EH (cell line): ENCODE results near the gene NDST3.

Experiments
- DNase-seq: peaks from one replicate; pipeline ENCODE4 v3.0.0-alpha.2; 2015; ENCODE audit warnings: low read depth

NDST3 gene

DNA sequence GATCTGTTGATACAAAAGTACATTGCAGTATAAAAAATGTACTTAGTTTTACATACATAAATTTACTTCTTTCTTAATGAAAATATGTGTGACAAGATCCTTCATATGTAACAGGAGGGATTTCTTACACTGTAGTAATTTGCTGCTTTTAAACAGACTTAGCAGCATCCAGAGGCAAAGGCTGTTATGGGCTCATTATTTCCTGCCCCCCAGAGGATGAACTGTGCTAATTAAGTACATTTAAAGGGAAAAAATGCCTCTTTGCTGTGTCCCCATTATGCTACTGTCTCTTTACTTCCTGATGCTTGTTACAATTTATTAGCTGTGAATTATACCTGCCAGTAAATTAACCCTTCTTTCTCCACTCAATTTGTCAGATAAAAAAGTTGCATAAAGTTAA, 47.1 kb downstream of the NDST3 start:
- DNase-seq = no peak

DNA sequence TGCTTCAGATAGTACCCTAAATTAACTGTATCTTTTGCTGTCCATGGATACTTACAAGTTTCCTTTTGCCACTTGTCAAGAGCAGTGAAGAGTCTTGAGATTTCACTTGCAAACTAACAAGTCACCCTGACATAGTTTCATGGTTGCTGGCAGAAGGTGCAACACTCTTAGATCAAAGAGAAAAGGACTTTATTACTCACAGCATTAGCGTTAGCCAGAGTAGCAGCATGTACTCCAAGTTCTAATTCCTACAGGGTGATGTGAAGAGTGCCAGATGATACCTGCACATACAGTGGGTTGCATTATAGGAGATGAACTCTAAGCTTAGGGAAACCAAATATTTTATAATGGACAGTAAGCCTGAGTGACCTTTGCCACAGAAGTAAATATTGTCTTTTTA, 47.9 kb downstream of the NDST3 start:
- DNase-seq = no peak

GRCh38 chr4:118085700-118086099, 51.4 kb downstream of the NDST3 start:
- no peak for DNase-seq

DNA sequence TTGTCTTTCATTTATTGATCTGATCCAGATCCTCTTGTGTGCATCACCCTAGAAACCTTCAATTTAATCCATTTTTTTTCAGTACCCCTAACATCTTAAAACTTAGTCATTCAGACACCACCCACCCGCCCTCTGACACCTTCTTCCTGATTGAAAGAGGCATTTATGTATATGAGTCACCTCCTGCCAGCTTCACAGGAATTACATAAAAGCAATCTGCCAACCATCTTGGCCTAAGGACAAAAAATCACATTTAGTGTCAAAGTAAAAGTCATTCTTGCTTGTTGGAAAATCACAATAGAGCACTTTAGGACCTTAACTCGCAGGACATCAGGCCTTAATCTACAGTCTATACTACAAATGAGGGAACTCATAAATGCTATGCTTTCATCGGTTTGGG, 52.1 kb downstream of the NDST3 start:
- peak; percentile 70 for DNase-seq

- DNase-seq = no peak
Measured at GRCh38 chr4:118087366-118087765, 53.1 kb downstream of the NDST3 start.

DNA sequence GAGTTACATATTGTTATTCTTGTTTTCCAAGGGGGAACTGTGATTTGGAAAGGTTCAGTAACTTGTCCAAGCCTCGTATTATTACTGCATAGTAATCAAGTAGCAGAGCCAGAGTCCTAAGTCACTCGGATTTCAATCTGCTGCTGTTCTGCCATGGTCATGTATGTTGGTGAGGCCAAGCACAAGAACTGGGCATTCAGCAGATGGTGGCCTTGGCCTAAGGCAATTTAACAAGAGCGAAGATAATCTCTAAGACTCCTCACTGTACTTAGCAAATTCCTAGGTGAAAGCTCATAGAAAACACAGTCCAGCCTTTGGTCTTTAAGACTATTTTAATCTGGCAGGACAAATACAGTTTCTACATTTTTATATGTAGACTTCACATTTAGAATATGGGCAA, 64.8 kb downstream of the NDST3 start:
- no peak for DNase-seq

GRCh38 chr4:118102195-118102594, 67.9 kb downstream of the NDST3 start:
- DNase-seq = no peak

DNA sequence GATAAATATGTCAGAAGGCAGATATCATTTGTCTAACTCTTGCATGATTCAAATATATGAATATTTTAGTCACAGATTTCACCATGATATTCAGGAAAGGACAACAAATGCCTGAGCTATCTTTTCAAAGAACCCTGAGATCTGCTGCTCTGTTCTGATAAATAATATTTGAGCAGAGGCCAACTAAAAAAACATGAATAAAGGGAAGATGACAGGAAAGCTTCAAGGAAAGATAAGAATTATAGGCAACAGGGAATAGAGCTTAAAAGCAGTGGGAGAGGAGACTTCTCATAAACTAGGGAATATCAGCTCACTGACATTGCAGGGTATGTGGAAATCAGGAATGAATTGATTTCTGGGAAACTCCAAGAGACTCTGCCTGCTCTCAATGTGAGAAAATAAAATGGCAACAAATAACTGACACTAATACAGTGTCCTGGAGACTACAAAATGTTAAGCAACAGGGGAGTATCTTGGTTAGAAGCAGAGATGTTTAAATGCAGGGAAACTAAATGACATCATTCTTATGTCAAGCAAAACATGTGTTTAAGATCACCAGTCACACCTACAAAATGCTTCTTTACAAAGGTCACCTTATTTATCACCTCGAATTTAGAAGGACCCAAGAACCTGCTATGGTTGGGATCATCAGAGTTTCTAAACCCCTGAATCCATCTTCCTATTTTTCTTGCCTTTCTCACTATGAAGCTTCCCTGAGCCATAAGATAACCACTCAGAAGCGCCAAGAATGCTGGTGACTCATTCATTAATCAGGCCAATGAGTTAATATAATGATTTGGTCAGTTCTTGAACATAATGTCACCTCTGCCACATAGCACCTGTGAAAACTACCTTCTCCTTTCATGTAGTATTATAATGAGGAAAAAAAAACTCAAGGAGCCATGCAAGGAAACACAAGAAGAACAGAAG, 78.1 kb downstream of the NDST3 start:
- peak; percentile 22 for DNase-seq

DNA sequence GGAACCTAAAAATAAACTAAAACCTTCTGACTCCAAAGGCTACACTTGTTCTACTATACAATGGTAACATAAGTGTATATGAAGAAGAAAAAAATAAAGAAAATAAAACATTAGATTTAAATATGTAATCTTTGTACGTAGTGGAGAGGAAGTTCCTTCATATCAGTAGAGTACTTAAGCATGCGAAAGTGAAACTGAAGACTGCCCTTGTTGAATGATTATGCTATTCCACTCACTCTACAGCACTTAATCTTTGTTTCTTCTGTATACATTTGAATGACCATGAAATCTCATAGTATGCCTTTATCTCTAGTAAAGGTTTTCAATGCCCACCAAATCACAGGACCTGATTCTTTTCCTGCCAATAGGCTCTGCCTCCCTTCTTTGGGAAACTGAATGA, 78.9 kb downstream of the NDST3 start:
- no peak for DNase-seq

DNA sequence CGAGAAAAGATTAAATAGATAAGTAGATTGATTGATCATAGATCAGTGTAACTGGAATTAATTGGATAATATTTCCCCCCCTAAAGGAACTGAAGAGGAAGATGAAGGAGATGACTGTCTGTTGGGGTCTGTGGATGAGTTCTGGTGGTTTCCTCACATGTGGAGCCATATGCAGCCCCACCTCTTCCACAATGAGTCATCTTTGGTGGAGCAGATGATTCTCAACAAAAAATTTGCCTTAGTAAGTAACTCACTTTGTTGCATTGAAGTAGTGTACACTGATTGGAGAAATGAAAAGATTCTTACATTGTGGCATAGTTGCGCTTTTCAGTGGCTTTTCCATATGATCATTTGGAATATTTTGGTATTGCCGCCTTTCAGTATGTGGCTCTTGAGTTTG, 80.4 kb downstream of the NDST3 start:
- DNase-seq = peak; percentile 14

- DNase-seq = no peak
Measured at GRCh38 chr4:118120120-118120760, 86.0 kb downstream of the NDST3 start.

DNA sequence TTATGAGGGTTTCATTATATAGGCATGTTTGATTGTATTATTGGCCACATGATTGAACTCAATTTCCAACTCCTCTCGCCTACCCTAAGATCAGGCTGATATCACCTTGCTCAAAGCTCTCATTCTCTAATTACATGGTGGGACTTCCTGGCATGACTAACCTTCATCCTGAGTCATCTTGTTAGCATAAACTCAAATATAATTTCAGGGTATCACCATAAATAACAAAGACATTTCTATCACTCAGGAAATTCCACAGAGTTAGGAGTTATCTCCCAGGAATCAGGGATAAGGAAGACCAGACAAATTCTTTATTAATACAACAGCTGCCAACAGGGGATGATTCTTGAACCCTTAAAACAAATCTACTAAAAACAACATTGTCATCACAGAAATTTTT, 90.7 kb downstream of the NDST3 start:
- peak; percentile 50 for DNase-seq

- no peak for DNase-seq
Measured at GRCh38 chr4:118139241-118139640, 105.0 kb downstream of the NDST3 start.

GRCh38 chr4:118141240-118141639, 107.0 kb downstream of the NDST3 start:
- no peak for DNase-seq

GRCh38 chr4:118154649-118155048, 120.4 kb downstream of the NDST3 start:
- DNase-seq = peak; percentile 93

DNA sequence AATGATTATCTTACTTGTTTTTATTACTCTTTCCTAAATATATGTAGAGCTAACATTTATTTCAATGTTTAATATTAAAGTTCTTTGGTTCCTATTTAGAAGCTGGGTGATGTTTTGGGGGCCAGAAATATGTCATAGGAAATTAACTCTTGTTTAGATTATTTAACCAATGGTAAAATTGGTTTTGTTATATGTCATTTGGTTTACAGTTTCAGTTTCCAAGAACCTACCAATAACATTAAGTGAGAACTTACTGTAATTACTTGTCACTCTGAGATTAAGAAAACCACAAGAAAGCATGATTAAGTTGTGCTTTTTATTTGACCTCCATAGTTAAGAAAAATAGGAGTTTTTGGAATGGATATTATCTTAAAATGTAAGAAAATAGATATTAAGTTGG, 121.2 kb downstream of the NDST3 start:
- no peak for DNase-seq

DNA sequence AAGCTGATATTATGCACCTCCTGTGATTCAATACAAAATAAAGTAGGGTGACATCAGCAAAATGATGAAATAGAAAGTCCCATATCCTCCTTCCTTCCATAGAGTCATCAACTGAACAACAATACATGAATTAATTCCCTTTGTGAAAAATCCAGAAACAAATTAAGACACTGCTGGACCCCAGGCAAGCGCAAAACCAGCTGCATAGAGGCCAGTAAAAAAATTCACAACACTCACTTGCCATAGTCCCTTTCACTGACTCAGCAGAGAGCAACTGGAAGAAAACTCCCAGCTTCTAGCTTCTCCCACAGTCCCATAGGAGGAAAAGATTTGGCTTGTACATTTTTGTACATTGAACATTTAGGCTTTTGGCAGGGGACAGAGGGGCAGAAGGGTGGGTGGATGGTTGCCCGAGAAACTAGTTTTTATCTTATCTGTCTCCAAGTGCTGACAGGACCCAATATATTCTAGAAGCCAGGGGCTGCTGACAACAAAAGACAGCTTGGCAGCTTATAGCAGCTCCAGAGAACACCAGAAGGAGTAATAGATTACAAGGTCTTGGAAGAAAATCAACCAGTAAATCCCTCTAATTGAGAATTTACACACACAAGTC, 124.6 kb downstream of the NDST3 start:
- DNase-seq = no peak

DNA sequence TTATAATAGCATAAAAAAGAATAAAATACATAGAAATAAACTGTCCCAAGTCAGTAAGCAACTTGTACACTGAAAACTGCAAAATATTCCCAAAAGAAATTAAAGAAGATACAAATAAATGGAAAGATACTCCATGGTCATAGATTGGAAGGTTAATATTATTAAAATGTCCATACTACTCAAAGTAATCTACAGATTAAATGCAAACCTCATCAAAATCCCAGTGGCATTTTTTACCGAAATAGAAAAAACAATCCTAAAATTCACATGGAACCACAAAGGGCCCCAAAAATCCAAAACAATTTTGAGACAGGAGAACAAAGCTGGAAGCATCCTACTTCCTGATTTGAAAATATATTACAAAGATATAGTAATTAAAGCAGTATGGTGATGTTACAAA, 133.0 kb downstream of the NDST3 start:
- no peak for DNase-seq

DNA sequence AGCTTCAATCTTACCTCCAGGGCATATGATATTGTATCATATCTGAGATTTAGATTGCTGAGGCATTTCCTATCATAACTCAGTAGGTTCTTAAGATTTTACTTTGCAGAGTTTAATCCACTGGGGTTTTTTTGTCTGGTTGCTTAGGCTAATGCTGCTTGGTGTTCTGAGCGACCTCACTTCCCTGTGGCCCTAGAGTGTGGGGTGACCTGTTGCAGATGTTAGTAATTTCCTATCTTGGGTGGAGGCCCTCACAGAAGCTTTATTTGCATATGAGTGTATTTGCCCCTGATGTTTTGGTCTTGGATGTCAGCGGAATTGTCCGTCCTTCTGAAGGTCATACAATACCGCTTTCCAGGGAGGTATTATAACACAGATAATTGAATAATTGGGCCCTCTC, 137.1 kb downstream of the NDST3 start:
- no peak for DNase-seq

DNA sequence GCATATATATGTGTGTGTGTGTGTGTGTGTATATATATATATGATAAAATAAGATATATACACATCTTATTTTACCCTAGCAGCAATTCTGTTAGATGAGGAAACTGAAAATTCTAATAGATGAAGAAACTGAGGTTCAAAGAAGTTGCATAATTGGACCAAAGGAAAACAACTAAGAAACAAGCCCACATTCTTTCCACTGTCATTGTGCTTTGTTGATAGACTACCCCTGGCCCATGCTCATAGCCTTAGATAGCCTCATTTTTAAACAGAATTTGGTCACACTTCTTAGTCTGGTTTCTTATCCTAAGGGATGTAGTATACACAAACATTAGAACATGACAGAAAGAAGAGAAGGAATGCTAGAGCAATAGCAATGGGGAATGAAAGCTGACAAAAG, 138.8 kb downstream of the NDST3 start:
- peak; percentile 27 for DNase-seq

DNA sequence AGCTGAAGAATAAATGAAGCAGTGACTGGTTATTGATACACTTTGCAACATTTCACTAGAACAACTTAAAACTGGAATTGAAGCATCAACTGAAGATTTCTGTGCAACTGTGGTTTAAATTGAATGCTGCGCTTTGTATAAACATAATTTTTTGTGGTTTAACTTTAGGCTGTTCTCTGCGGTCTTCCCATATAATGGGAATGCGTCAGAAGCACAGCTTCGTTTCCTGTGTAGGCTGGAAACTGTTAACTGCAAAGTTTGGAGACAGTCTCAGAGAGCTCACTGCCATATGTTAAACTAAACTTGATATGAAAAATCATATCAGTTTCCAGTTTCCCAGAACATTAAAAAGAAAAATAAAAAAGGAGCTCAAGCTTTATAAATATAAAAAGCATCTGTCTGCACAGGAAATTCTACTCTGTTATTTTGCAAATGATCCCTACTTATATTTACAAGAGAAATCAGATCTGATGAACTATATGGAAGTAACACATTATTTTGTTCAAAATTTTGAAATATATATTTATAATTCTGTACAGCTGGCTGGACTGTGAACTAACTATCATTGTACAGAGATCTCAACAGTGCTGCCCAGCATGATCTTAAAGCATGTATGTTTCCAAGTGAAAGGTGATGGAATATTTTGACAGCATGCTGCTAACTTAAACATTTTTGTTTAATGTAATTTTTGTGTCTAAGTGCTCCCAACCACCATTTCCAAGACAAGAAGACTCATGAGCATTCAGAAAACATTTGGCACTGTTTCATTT, 139.9 kb downstream of the NDST3 start:
- DNase-seq = peak; percentile 90

- DNase-seq = no peak
Measured at GRCh38 chr4:118175506-118175905, 141.2 kb downstream of the NDST3 start.
